SJSA1 (cell line): Measurements from ENCODE around the gene DNAJB4. TPM values are rescaled to one million over a fixed set of nuclear protein-coding genes. Genes with fewer than 3 reads are reported as not detected.
A peak's percentile ranks its signal among the peaks of the same experiment; 100 is the strongest.
"Not testable (repeated sequence)": the region's sequence is repeated elsewhere in the genome, so short reads cannot be mapped to it uniquely, and the experiment has no call there.

ENCODE experiments used
- DNase-seq, 2 experiments: peaks; one replicate each; pipeline ENCODE4 v3.0.0-alpha.2; 2015 to 2020; ENCODE audit warnings: low spot score in 2 of 2, low read depth in 1 of 2
- H3K27ac ChIP-seq: fragments of 250-450 bp; sonication (Bioruptor Pico); 2 replicates; pipeline ENCODE4 v1.5.1; 2020; ENCODE audit warnings: mild to moderate bottlenecking, moderate library complexity
- H3K27me3 ChIP-seq: fragments of 250-450 bp; sonication (Bioruptor Pico); replicated peaks from 2 replicates; pipeline ENCODE4 v1.5.1; 2020; ENCODE audit warnings: mild to moderate bottlenecking, moderate library complexity
- H3K36me3 ChIP-seq: fragments of 250-450 bp; sonication (Bioruptor Pico); 2 replicates; pipeline ENCODE4 v1.5.1; 2020; ENCODE audit warnings: mild to moderate bottlenecking
- H3K4me1 ChIP-seq: fragments of 250-450 bp; sonication (Bioruptor Pico); replicated peaks from 2 replicates; pipeline ENCODE4 v1.6.1; 2021; ENCODE audit warnings: mild to moderate bottlenecking
- H3K4me3 ChIP-seq: fragments of 250-450 bp; sonication (Bioruptor Pico); 2 replicates; pipeline ENCODE4 v1.5.1; 2020; ENCODE audit warnings: mild to moderate bottlenecking
- H3K9me3 ChIP-seq: fragments of 250-450 bp; sonication (Bioruptor Pico); replicated peaks from 2 replicates; pipeline ENCODE4 v1.5.1; 2020; ENCODE audit warnings: mild to moderate bottlenecking
- total RNA-seq: library from RNA; depleted of rRNA; stranded (reverse); fragments of >200 nt; shearing (Covaris generic); gene quantifications from 2 replicates; pipeline ENCODE4 v1.2.3, GENCODE V29; 2014

DNAJB4 gene
- total RNA-seq, 1 experiment from 2014 or later = 75.6 TPM

- Histone ChIP-seq H3K4me3 (no peak overlapping the region), H3K36me3 (no peaks in the 10 kb centered on the region), H3K4me1 (no peaks in the 10 kb centered on the region), H3K9me3 (no peaks in the 10 kb centered on the region), H3K27me3 (no peaks in the 10 kb centered on the region), H3K27ac (no peak overlapping the region)
- no peak for DNase-seq
Observed at GRCh38 chr1:78049396-78049795, 44.7 kb downstream of the DNAJB4 start.

- DNase-seq = no peak
- no peaks in the 10 kb centered on the region for H3K9me3 ChIP-seq
- H3K36me3 ChIP-seq = no peaks in the 10 kb centered on the region
- H3K4me1 ChIP-seq = no peaks in the 10 kb centered on the region; the same call in 1 of the 2 replicates
- no peak overlapping the region for H3K27ac ChIP-seq
- H3K4me3 ChIP-seq = no peak overlapping the region
- H3K27me3 ChIP-seq = no peaks in the 10 kb centered on the region
Observed at GRCh38 chr1:78051005-78051404, 46.3 kb downstream of the DNAJB4 start.

- H3K4me1 ChIP-seq = no peaks in the 10 kb centered on the region; the same call in 1 of the 2 replicates
- no peaks in the 10 kb centered on the region for H3K9me3 ChIP-seq
- DNase-seq = no peak
- H3K4me3 ChIP-seq = no peak overlapping the region
- H3K36me3 ChIP-seq = no peaks in the 10 kb centered on the region
- no peak overlapping the region for H3K27ac ChIP-seq
- H3K27me3 ChIP-seq = no peaks in the 10 kb centered on the region
Observed at GRCh38 chr1:78052685-78053405, 48.1 kb downstream of the DNAJB4 start.

GRCh38 chr1:78053498-78053897, 48.8 kb downstream of the DNAJB4 start:
- no peaks in the 10 kb centered on the region for H3K9me3 ChIP-seq
- no peak for DNase-seq
- H3K27ac ChIP-seq = no peak overlapping the region
- no peaks in the 10 kb centered on the region; the same call in 1 of the 2 replicates for H3K4me1 ChIP-seq
- H3K27me3 ChIP-seq = no peaks in the 10 kb centered on the region
- H3K36me3 ChIP-seq = no peaks in the 10 kb centered on the region
- H3K4me3 ChIP-seq = no peak overlapping the region

GRCh38 chr1:78054559-78054958, 49.8 kb downstream of the DNAJB4 start:
- no peaks in the 10 kb centered on the region for H3K36me3 ChIP-seq
- no peaks in the 10 kb centered on the region for H3K27me3 ChIP-seq
- no peak for DNase-seq
- H3K4me1 ChIP-seq = no peaks in the 10 kb centered on the region; the same call in 1 of the 2 replicates
- H3K27ac ChIP-seq = no peak overlapping the region
- no peaks in the 10 kb centered on the region for H3K9me3 ChIP-seq
- H3K4me3 ChIP-seq = no peak overlapping the region

- no peaks in the 10 kb centered on the region; the same call in 1 of the 2 replicates for H3K4me1 ChIP-seq
- no peaks in the 10 kb centered on the region for H3K27me3 ChIP-seq
- no peak overlapping the region for H3K4me3 ChIP-seq
- H3K36me3 ChIP-seq = no peaks in the 10 kb centered on the region
- H3K27ac ChIP-seq = no peak overlapping the region
- no peaks in the 10 kb centered on the region for H3K9me3 ChIP-seq
- DNase-seq = no peak
Observed at GRCh38 chr1:78054972-78055371, 50.2 kb downstream of the DNAJB4 start.

GRCh38 chr1:78055565-78056132, 50.9 kb downstream of the DNAJB4 start:
- no peaks in the 10 kb centered on the region for H3K27me3 ChIP-seq
- no peak for DNase-seq
- no peak overlapping the region for H3K4me3 ChIP-seq
- no peaks in the 10 kb centered on the region for H3K36me3 ChIP-seq
- no peak overlapping the region for H3K27ac ChIP-seq
- H3K9me3 ChIP-seq = no peaks in the 10 kb centered on the region
- no peaks in the 10 kb centered on the region; the same call in 1 of the 2 replicates for H3K4me1 ChIP-seq

- Histone ChIP-seq H3K4me1 (peaks cover 14% of the 10 kb centered on the region), H3K4me3 (no peak overlapping the region), H3K27ac (no peak overlapping the region), H3K9me3 (no peaks in the 10 kb centered on the region), H3K27me3 (no peaks in the 10 kb centered on the region), H3K36me3 (no peaks in the 10 kb centered on the region)
- DNase-seq = no peak
Observed at GRCh38 chr1:78058670-78059069, 53.9 kb downstream of the DNAJB4 start.

GRCh38 chr1:78060857-78061563, 56.3 kb downstream of the DNAJB4 start:
- Histone ChIP-seq H3K4me3 (no peak overlapping the region), H3K4me1 (peaks cover 14% of the 10 kb centered on the region), H3K27me3 (no peaks in the 10 kb centered on the region), H3K27ac (peak overlapping the region; percentile 41), H3K9me3 (no peaks in the 10 kb centered on the region), H3K36me3 (no peaks in the 10 kb centered on the region)
- peak in 1 of 2 experiments; percentile 18 for DNase-seq

- H3K4me3 ChIP-seq = no peak overlapping the region
- peaks cover 14% of the 10 kb centered on the region for H3K4me1 ChIP-seq
- no peaks in the 10 kb centered on the region for H3K36me3 ChIP-seq
- no peaks in the 10 kb centered on the region for H3K27me3 ChIP-seq
- DNase-seq = peak in 1 of 2 experiments; percentile 36
- H3K27ac ChIP-seq = peak overlapping the region; percentile 41; the same call in 1 of the 2 replicates
- H3K9me3 ChIP-seq = no peaks in the 10 kb centered on the region
Observed at GRCh38 chr1:78061825-78062523, 57.2 kb downstream of the DNAJB4 start.

GRCh38 chr1:78064886-78065285, 60.1 kb downstream of the DNAJB4 start:
- not testable (repeated sequence) for H3K36me3 ChIP-seq, DNase-seq, H3K9me3 ChIP-seq, H3K4me3 ChIP-seq, H3K27me3 ChIP-seq, H3K27ac ChIP-seq
- H3K4me1 ChIP-seq = peaks cover 14% of the 10 kb centered on the region
